HCT116 (cell line): ENCODE data around the gene SHC4.

Experiments used
- CTCF ChIP-seq, 3 experiments: fragments of 200-600 bp in 1 of 3; sonication (generic) in 1 of 3; IDR thresholded peaks in 2 of 3; conservative IDR thresholded peaks in 1 of 3; 2 replicates each; pipeline ENCODE4 v1.5.1; 2012 to 2017; ENCODE audit warnings: low read depth in 2 of 3, low read length in 2 of 3, antibody characterized with exemption in 1 of 3, borderline replicate concordance in 1 of 3, control low read depth in 1 of 3, mild to moderate bottlenecking in 1 of 3, mixed read lengths in 1 of 3, mixed run types in 1 of 3, moderate library complexity in 1 of 3; ENCODE audit not compliant: insufficient read depth in 1 of 3
- REST ChIP-seq: IDR thresholded peaks from 2 replicates; pipeline ENCODE4 v1.6.1; 2012; ENCODE audit warnings: low read depth

- TF ChIP-seq CTCF (IDR thresholded peaks at IDR 0.05 in 2 of 3, conservative IDR thresholded peaks at IDR 0.05 in 1 of 3; ENCODE audit: borderline replicate concordance in 1 of 3, insufficient read depth in 1 of 3, low read depth in 2 of 3, low read length in 2 of 3) (no peak), REST (no peak)
Observed at GRCh38 chr15:48955967-48956366, 7.8 kb downstream of the SHC4 start.
